Suppressor macrophage treated with lipopolysaccharide for 1 hour (primary cell): Measurements from ENCODE around the gene GDF10.
A peak's percentile ranks its signal among the peaks of the same experiment; 100 is the strongest.

Experiments used
- DNase-seq, 3 donors: peaks; one replicate each; pipeline ENCODE4 v3.0.0-alpha.2; 2020 to 2022

The GDF10 gene

DNA sequence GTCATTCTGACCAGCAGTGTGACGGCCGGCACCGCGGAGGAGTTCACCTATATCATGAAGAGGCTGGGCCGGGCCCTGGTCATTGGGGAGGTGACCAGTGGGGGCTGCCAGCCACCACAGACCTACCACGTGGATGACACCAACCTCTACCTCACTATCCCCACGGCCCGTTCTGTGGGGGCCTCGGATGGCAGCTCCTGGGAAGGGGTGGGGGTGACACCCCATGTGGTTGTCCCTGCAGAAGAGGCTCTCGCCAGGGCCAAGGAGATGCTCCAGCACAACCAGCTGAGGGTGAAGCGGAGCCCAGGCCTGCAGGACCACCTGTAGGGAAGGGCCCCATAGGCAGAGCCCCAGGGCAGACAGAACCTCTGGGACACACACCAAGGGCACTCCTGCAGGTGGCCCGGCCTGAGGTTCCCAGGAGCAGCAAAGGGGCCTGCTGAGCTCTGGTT, 57.2 kb downstream of the GDF10 start:
- no peak for DNase-seq

GRCh38 chr10:47357911-47358310, 57.9 kb downstream of the GDF10 start:
- no peak for DNase-seq

DNA sequence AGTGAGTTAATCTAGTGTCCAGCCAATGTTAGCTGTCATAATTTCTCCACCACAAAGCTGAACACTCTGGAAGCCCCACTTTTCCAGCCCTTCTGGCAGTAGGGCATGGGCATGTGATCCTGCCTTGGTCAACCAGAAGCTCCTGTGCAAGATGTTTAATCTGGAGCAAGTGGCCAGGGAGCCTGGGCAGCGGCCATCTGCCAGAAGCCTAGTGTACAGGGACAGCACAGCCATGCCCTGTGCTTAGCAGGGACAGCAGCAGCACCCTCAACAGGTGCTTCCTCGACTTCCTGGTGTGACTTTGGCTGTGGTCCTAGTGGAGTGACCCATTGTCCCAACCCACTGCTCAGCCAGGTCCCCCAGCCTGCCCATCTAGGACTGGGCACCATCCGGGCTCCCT, 58.5 kb downstream of the GDF10 start:
- no peak for DNase-seq

- DNase-seq = no peak
Observed at GRCh38 chr10:47359101-47359500, 59.1 kb downstream of the GDF10 start.

DNA sequence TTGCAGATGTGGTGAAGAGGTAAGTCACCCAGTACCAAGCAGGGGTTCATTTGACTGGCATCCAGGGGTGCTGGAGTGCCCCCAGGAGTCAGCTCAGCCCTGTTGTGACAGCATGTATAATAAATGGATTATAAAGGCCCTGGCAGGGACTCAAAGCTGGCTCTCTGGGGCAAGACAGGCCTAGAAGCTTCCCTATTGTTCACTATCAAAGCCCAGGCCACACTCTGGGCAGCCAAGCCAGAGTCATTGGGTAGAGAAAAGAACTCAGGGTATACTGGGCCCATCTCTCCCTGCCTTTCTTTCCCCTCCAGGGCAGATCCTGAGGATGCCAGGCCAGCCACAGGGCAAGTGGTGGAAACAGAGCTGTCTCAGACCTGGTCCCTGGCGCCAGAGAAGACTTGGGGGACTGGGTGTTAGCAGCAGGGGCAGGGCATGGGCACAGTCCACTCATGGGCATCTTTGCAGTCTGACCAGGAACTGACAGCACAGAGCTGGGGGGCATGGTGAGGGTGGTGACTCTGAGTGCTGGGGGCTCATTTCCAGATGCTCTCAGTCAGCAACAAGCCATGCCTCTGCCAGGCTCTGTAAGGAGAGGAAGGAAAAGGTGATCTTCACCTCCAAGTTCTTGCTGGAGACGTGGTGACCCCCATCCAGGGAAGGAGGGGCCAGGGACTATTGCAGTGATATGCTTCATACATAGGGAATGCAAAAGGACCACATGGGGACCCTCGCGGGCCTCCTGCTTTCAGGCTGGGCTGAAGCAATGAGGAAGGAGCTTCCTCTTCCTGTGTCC, 59.8 kb downstream of the GDF10 start:
- no peak for DNase-seq

GRCh38 chr10:47360419-47361040, 60.5 kb downstream of the GDF10 start:
- DNase-seq = no peak

GRCh38 chr10:47361293-47361692, 61.3 kb downstream of the GDF10 start:
- peak; percentile 57 to 74 (median 66) for DNase-seq

GRCh38 chr10:47362199-47362598, 62.2 kb downstream of the GDF10 start:
- DNase-seq = no peak
